Effector memory CD8-positive, alpha-beta T cell (primary cell): ENCODE data around the gene PRR7.

Source experiments
- ATAC-seq: fragments of 150-1000 bp; cut with Tn5 transposase; replicated peaks from 2 replicates; pipeline ENCODE4 v1.10.0; 2021; ENCODE audit warnings: mild to moderate bottlenecking, moderate library complexity
- DNase-seq, 3 experiments: peaks; one replicate each; pipeline ENCODE4 v3.0.0; 2021
- H3K27ac Mint-ChIP-seq, 2 donors: one replicate each; pipeline ENCODE4 v1.8.0; 2022; ENCODE audit warnings: mild to moderate bottlenecking in 2 of 2, mixed read lengths in 2 of 2, moderate library complexity in 2 of 2
- H3K27me3 Mint-ChIP-seq, 2 donors: one replicate each; pipeline ENCODE4 v1.8.0; 2022; ENCODE audit warnings: mixed read lengths in 2 of 2
- H3K36me3 Mint-ChIP-seq: one replicate; pipeline ENCODE4 v1.8.0; 2022; ENCODE audit warnings: mild to moderate bottlenecking, moderate library complexity, mixed read lengths; ENCODE audit not compliant: insufficient read depth
- H3K4me1 Mint-ChIP-seq, 2 donors: one replicate each; pipeline ENCODE4 v1.8.0; 2022; ENCODE audit warnings: low read depth in 2 of 2, mixed read lengths in 2 of 2
- H3K4me3 Mint-ChIP-seq, 2 donors: one replicate each; pipeline ENCODE4 v1.8.0; 2022; ENCODE audit warnings: mild to moderate bottlenecking in 2 of 2, mixed read lengths in 2 of 2, moderate library complexity in 2 of 2
- H3K9me3 Mint-ChIP-seq, 2 donors: one replicate each; pipeline ENCODE4 v1.8.0; 2022; ENCODE audit warnings: mixed read lengths in 2 of 2

The PRR7 gene

GRCh38 chr5:177434942-177435738, 11.5 kb upstream of the PRR7 start:
- Mint-ChIP-seq H3K9me3 (no peaks in the 10 kb centered on the region), H3K27ac (peak overlapping the region; percentile 58 to 83), H3K4me1 (peaks cover 39 to 49% of the 10 kb centered on the region in 2 donors), H3K36me3 (peaks cover 96% of the 10 kb centered on the region), H3K4me3 (peak overlapping the region in 1 of 2 donors; percentile 22), H3K27me3 (no peaks in the 10 kb centered on the region)
- no peak for DNase-seq
- ATAC-seq = no peak

DNA sequence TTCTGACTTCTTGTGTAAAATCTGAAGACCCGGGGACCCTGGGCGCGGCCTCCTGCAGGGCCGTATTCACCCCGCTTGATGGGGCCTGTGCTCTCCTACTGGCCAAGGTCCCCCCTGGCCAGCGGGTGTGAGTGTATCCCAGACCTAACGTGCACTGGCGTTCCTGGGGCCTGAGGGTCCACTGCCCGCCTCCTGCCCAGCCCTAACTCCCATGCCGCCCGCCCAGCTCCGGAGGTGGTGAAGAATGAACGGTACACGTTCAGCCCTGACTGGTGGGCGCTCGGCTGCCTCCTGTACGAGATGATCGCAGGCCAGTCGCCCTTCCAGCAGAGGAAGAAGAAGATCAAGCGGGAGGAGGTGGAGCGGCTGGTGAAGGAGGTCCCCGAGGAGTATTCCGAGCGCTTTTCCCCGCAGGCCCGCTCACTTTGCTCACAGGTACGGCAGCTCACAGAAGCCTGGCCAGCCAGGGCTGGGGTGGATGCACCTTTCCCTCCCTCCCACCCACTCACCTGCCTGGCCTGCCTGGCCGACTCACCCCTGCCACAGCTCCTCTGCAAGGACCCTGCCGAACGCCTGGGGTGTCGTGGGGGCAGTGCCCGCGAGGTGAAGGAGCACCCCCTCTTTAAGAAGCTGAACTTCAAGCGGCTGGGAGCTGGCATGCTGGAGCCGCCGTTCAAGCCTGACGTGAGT, 10.6 kb upstream of the PRR7 start:
- DNase-seq = no peak
- H3K27ac Mint-ChIP-seq = peak overlapping the region in 1 of 2 donors; percentile 67
- peaks cover 34 to 44% of the 10 kb centered on the region in 2 donors for H3K4me1 Mint-ChIP-seq
- H3K4me3 Mint-ChIP-seq = peak overlapping the region in 1 of 2 donors; percentile 22
- H3K9me3 Mint-ChIP-seq = no peaks in the 10 kb centered on the region
- no peaks in the 10 kb centered on the region for H3K27me3 Mint-ChIP-seq
- ATAC-seq = no peak
- peaks cover 95% of the 10 kb centered on the region for H3K36me3 Mint-ChIP-seq

DNA sequence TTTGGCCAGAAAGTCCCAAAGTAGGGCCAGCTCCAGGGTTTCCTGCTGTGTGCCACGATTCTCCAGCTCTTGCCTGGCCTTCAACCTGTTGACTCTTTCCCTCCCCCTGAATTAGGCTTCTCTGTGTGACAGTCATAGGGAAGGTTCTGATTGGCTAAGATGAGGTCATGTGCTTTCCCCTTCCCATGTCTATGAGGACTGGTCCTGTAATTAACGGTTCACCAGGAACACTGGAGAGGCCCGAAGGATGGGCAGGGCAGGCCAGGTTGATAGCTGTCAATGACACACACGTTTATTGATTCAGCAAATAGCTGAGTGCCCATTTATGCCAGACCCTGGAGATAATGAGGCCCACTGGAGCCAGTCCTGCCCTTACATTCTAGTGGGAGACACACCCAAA, 9.0 kb upstream of the PRR7 start:
- no peak for DNase-seq
- Mint-ChIP-seq H3K9me3 (no peaks in the 10 kb centered on the region), H3K36me3 (peaks cover 95% of the 10 kb centered on the region), H3K27me3 (no peaks in the 10 kb centered on the region), H3K27ac (peak overlapping the region; percentile 56 to 93), H3K4me3 (no peak overlapping the region), H3K4me1 (peaks cover 24 to 36% of the 10 kb centered on the region in 2 donors)
- no peak for ATAC-seq

DNA sequence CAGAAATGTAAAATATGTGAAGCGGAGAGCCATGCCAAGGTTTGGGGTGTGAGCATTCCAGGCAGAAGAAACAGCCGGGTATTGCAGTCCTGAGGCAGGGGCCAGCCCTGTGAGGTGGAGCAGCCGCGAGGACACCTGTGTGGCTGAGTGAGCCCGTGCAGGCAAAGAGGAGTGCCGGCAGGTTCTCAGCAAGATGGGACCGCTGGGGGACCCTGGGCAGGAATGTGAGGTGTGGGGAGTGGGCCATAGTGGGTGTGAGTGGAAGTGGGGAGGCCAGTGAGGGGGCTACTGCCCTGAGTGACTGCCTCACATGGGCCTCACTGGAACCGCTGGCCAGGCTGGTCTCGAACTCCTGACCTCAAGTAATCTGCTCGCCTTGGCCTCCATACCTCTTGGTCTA, 8.1 kb upstream of the PRR7 start:
- Mint-ChIP-seq H3K4me1 (peaks cover 26 to 28% of the 10 kb centered on the region in 2 donors), H3K9me3 (no peaks in the 10 kb centered on the region), H3K27me3 (no peaks in the 10 kb centered on the region), H3K36me3 (peaks cover 91% of the 10 kb centered on the region), H3K4me3 (no peak overlapping the region), H3K27ac (peak overlapping the region; percentile 56 to 93)
- no peak for DNase-seq
- no peak for ATAC-seq

GRCh38 chr5:177439518-177440053, 7.0 kb upstream of the PRR7 start:
- H3K4me3 Mint-ChIP-seq = peak overlapping the region; percentile 18 to 54
- H3K27me3 Mint-ChIP-seq = no peaks in the 10 kb centered on the region
- no peak for DNase-seq
- H3K27ac Mint-ChIP-seq = peak overlapping the region; percentile 87 to 94
- no peak for ATAC-seq
- H3K4me1 Mint-ChIP-seq = peaks cover 31 to 35% of the 10 kb centered on the region in 2 donors
- H3K36me3 Mint-ChIP-seq = peaks cover 87% of the 10 kb centered on the region
- H3K9me3 Mint-ChIP-seq = no peaks in the 10 kb centered on the region

DNA sequence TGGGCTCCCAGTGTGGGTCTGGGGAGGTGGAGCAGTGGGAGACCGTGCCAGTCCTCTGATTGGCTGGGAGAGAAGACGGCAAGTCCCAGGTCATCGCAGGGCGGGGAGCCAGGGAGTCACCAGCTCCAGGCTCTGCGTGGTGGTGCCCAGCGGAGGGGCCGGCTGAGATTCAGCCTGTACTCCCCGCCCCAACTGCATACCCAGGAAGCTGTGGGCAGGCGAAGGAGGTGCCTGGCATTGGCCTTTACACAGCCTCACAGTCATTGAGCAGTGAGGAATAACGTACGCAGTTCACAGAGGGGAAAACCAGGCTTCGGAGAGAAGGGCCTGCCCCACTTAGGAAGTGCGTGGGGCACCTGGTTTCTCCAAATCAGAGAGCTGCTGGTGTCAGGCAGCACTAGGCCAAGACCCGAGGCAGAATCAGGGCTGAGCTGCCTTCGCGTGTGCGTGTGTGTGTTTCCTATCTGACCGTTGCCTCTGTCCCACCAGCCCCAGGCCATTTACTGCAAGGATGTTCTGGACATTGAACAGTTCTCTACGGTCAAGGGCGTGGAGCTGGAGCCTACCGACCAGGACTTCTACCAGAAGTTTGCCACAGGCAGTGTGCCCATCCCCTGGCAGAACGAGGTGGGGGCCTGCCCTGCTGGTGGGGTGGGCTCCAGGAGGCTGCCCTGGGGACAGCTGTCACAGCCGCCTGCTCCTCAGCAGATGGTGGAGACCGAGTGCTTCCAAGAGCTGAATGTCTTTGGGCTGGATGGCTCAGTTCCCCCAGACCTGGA, 6.2 kb upstream of the PRR7 start:
- Mint-ChIP-seq H3K36me3 (peaks cover 81% of the 10 kb centered on the region), H3K4me1 (peaks cover 36 to 43% of the 10 kb centered on the region in 2 donors), H3K9me3 (no peaks in the 10 kb centered on the region), H3K27ac (peak overlapping the region; percentile 87 to 94), H3K27me3 (no peaks in the 10 kb centered on the region), H3K4me3 (peak overlapping the region; percentile 18 to 54)
- DNase-seq (peak in 2 of 3 experiments; percentile 52 to 56), ATAC-seq (peak; percentile 81)

GRCh38 chr5:177440990-177441780, 5.4 kb upstream of the PRR7 start:
- ATAC-seq = no peak
- Mint-ChIP-seq H3K36me3 (peaks cover 81% of the 10 kb centered on the region), H3K27ac (peak overlapping the region; percentile 87 to 94), H3K4me1 (peaks cover 42 to 51% of the 10 kb centered on the region in 2 donors), H3K27me3 (no peaks in the 10 kb centered on the region), H3K4me3 (peak overlapping the region in 1 of 2 donors; percentile 48), H3K9me3 (no peaks in the 10 kb centered on the region)
- DNase-seq = no peak

GRCh38 chr5:177442066-177442826, 4.4 kb upstream of the PRR7 start:
- H3K4me3 Mint-ChIP-seq = no peak overlapping the region
- peaks cover 39 to 45% of the 10 kb centered on the region in 2 donors for H3K4me1 Mint-ChIP-seq
- H3K27me3 Mint-ChIP-seq = no peaks in the 10 kb centered on the region
- H3K9me3 Mint-ChIP-seq = no peaks in the 10 kb centered on the region
- DNase-seq = no peak
- no peak for ATAC-seq
- peaks cover 74% of the 10 kb centered on the region for H3K36me3 Mint-ChIP-seq
- H3K27ac Mint-ChIP-seq = peak overlapping the region; percentile 41 to 94

DNA sequence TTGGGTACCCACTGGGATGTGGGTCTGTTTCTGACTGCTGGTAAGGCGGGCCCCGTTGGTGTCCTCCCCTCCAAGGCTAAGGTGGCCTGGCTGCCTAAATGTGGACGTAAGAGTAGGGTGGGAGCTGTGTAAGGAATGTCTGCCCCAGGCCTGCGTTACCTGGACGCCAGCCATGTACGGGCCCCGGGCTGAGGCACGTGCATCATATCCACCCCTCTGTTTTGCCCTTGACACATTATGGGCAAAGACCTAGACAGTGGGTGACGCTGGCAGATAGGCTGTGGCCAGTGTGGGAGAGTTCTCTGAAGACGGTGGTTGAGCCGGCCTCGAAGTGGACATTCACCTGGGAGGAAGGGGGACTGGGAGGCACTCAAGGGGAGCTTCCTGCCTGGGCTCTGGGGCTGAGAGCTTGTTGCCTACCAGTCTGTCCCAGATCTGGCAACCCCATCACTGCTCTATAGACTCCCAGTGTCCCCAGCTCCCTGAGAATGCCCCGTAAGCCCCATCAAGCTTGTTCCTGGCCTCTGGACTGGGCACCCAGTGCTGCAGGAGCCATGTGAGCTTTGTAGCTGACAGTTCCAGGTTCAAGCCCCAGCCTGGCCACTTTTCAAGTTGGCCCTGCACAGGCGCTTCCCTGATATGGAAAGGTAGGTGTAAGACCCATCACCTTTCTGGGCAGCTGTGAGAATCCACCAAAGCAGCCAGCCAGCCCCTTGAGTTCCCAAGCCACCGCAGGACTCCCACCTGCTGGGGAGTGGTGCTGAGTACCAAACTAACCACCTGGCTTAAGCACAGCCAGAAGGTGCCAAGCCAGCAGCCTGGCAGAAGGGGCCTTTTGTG, 3.2 kb upstream of the PRR7 start:
- H3K27ac Mint-ChIP-seq = peak overlapping the region; percentile 92 to 97
- DNase-seq = no peak
- no peak for ATAC-seq
- H3K36me3 Mint-ChIP-seq = peaks cover 75% of the 10 kb centered on the region
- no peaks in the 10 kb centered on the region for H3K27me3 Mint-ChIP-seq
- H3K4me1 Mint-ChIP-seq = peaks cover 44 to 49% of the 10 kb centered on the region in 2 donors
- H3K9me3 Mint-ChIP-seq = no peaks in the 10 kb centered on the region
- peak overlapping the region in 1 of 2 donors; percentile 33 for H3K4me3 Mint-ChIP-seq

GRCh38 chr5:177444106-177445051, 2.2 kb upstream of the PRR7 start:
- ATAC-seq (peak; percentile 26), DNase-seq (no peak)
- Mint-ChIP-seq H3K27ac (peak overlapping the region; percentile 92 to 97), H3K4me3 (peak overlapping the region; percentile 8 to 69), H3K27me3 (no peaks in the 10 kb centered on the region), H3K9me3 (no peaks in the 10 kb centered on the region), H3K36me3 (peaks cover 71% of the 10 kb centered on the region), H3K4me1 (peaks cover 48 to 51% of the 10 kb centered on the region in 2 donors)
